ENCODE results near the gene SF3B4.

DNA sequence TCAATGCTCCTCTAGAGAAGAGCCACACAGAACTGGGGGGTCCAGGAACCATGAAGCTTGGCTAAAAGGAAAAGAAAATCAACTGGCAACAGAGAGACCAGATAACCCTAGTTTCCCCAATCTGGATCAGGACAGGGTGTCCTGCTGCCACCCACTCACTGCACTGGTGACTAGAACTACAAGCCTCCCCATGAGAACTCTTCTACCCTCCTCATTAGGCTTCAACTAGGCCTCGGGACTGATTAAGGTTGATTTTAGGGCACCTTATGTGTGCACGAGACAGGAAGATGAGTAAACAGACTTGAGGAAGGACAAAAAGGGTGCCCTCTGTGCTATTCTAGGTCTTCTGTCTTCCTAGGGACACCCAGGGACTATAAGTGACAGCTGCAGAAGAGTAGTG, 2.3 kb upstream of the SF3B4 start:
- TF ChIP-seq EP300 (IDR thresholded peaks at IDR 0.05; ENCODE audit: borderline replicate concordance) (no peak), TEAD4 (IDR thresholded peaks at IDR 0.05) (no peak)

Data from Ishikawa (cell line).